ENCODE measurements around the gene MBP. TPM values are rescaled to one million over a fixed set of nuclear protein-coding genes. Genes with fewer than 3 reads are reported as not detected.

MBP gene
- total and polyA plus RNA-seq, 5 donors from 2014 or later = 134 to 172 (median 143) TPM

DNA sequence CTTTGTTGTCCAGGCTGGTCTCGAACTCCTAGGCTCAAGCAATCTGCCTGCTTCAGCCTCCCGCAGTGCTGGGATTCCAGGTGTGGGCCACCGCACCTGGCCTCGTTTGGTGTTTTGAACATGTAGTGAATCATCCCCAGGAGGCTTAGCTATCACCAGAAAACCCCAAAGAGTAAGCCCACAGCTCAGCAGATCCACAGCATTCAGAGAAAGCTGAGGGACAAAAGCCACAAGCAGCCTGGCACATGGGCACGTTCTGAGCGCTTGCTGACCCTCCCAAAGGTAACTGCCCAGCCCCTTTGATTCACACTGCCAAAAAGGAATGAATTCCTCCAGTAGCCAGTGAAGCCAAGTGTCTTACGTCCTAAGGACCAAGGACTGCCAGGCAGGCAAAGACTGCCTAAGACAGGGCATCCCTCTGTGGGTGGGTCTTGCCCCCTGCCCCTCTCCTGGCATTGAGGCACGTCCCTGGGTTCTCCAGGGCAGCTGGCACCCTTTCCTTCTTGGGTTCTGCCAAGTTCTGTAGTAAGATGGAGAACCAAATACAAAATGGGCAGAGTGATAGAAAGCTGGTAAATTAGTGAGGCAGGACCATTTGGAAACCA is 31.7 kb downstream of the MBP start:
- Mint-ChIP-seq H3K4me1 (peaks cover 20 to 94% (median 76%) of the 10 kb centered on the region in 4 donors), H3K9me3 (no peaks in the 10 kb centered on the region), H3K27me3 (peaks cover 4% of the 10 kb centered on the region), H3K36me3 (peaks cover 29% of the 10 kb centered on the region), H3K27ac (peak overlapping the region; percentile 97 to 99 (median 99)), H3K4me3 (peak overlapping the region; percentile 71 to 89 (median 82))
- H3K9me3 ChIP-seq (ENCODE audit: control insufficient read depth in 2 of 2, low read length in 2 of 2) = no peaks in the 10 kb centered on the region
- peaks cover 90% of the 10 kb centered on the region for H3K4me1 ChIP-seq (ENCODE audit: control insufficient read depth, insufficient read depth, low read length, poor library complexity, severe bottlenecking)
- no peak for ATAC-seq (ENCODE audit: low read depth in 2 of 2)
- peak overlapping the region; percentile 66 for H3K4me3 ChIP-seq (ENCODE audit: low read depth, low read length)
- DNase-seq = peak in 1 of 3 donors; percentile 19
- peak overlapping the region; percentile 86 for H3K27ac ChIP-seq (ENCODE audit: insufficient read depth, low read length, poor library complexity, severe bottlenecking)
- no peaks in the 10 kb centered on the region for H3K27me3 ChIP-seq (ENCODE audit: control insufficient read depth, insufficient read depth, low read length)
- H3K36me3 ChIP-seq (ENCODE audit: control insufficient read depth, insufficient read depth, low read length) = peaks cover 29% of the 10 kb centered on the region

DNA sequence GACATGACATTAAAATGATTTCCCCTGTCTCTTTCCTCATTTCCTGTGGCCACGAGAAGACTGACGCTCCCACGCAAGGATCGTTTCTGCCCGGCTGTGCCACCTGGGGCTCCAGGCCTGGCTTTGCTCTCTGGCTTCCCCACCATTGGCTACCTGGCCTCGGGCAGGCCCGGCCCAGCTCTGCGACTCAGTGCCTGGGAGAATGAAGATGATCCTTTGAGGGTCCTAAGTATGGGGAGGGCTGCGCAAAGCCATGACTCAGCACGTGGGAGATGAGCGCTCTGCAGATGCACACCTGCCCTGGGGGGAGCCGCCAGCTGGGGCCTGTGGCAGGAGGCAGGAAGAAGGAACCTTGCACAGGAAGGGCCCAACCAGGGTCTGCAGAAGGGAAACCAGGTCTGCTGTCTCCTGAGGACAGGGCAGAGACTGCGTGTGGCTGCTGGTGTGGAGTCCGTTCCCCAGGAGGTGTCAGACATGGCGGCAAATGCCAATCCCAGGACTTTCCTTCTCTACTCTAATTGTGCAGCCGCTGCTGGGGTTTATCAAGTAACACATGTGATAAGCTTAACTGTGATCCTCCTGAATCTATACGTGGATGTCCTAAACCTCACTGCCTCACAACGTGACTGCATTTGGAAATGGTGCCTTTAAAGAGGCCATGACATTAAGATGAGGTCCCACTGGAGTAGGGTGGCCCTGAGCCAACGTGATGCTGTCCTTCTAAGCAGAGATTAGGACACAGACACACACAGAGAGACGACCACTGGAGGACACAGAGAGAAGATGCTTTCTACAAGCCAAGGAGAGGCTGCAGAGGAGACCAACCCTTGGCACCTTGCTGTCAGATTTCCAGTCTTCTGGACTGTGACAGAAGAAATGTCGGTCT is 32.9 kb downstream of the MBP start:
- DNase-seq (peak; percentile 15 to 69 (median 27)), ATAC-seq (ENCODE audit: low read depth in 2 of 2) (peak; percentile 13 to 19)
- Histone ChIP-seq H3K36me3 (ENCODE audit: control insufficient read depth, insufficient read depth, low read length) (peaks cover 32% of the 10 kb centered on the region), H3K27me3 (ENCODE audit: control insufficient read depth, insufficient read depth, low read length) (no peaks in the 10 kb centered on the region), H3K4me1 (ENCODE audit: control insufficient read depth, insufficient read depth, low read length, poor library complexity, severe bottlenecking) (peaks cover 85% of the 10 kb centered on the region), H3K27ac (ENCODE audit: insufficient read depth, low read length, poor library complexity, severe bottlenecking) (peak overlapping the region; percentile 86), H3K4me3 (ENCODE audit: low read depth, low read length) (peak overlapping the region; percentile 38), H3K9me3 (ENCODE audit: control insufficient read depth in 2 of 2, low read length in 2 of 2) (no peaks in the 10 kb centered on the region)
- Mint-ChIP-seq H3K27me3 (no peaks in the 10 kb centered on the region), H3K4me1 (peaks cover 21 to 94% (median 73%) of the 10 kb centered on the region in 4 donors), H3K9me3 (no peaks in the 10 kb centered on the region), H3K36me3 (peaks cover 31% of the 10 kb centered on the region), H3K4me3 (peak overlapping the region; percentile 29 to 89 (median 82)), H3K27ac (peak overlapping the region; percentile 94 to 99 (median 97))

DNA sequence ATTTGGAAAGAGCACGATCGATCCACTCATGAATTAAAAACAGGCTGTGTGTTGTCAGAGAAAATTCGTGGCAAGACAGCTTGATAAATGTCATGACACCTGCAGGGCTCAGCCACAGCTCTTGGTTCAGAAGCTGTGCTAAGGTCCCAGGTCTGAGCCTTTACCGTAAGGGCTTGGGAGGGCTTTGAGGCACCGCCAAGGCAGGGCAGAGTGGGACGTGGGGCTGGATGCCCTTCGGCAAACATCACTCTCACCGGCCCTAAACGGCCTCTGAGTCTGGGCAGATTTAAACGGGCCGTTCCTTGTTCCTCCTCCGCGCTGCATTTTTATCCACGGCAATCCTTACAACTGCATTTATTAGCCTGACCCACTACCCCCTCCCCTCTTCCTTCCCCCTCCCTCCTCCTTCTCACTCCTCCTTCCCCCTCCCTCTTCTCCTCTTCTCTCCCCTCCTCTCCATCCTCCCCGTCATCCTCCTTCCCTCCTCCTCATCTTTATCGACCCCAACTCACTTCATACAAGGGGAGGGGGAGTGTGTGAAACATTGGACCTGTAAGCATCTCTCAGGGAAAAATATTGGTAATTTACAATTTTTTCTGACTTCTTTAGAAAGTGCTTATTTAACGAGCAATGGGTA is 33.9 kb downstream of the MBP start:
- peak overlapping the region; percentile 86 for H3K27ac ChIP-seq (ENCODE audit: insufficient read depth, low read length, poor library complexity, severe bottlenecking)
- H3K9me3 ChIP-seq (ENCODE audit: control insufficient read depth in 2 of 2, low read length in 2 of 2) = no peaks in the 10 kb centered on the region
- H3K36me3 ChIP-seq (ENCODE audit: control insufficient read depth, insufficient read depth, low read length) = peaks cover 27% of the 10 kb centered on the region
- H3K36me3 Mint-ChIP-seq = peaks cover 26% of the 10 kb centered on the region
- DNase-seq = no peak
- H3K4me3 Mint-ChIP-seq = peak overlapping the region; percentile 36 to 89 (median 82)
- peak overlapping the region; percentile 94 to 99 (median 97) for H3K27ac Mint-ChIP-seq
- peaks cover 75% of the 10 kb centered on the region for H3K4me1 ChIP-seq (ENCODE audit: control insufficient read depth, insufficient read depth, low read length, poor library complexity, severe bottlenecking)
- no peak for ATAC-seq (ENCODE audit: low read depth in 2 of 2)
- no peaks in the 10 kb centered on the region for H3K9me3 Mint-ChIP-seq
- peaks cover 21 to 93% (median 69%) of the 10 kb centered on the region in 4 donors for H3K4me1 Mint-ChIP-seq
- no peaks in the 10 kb centered on the region for H3K27me3 Mint-ChIP-seq
- H3K4me3 ChIP-seq (ENCODE audit: low read depth, low read length) = peak overlapping the region; percentile 33
- no peaks in the 10 kb centered on the region for H3K27me3 ChIP-seq (ENCODE audit: control insufficient read depth, insufficient read depth, low read length)

DNA sequence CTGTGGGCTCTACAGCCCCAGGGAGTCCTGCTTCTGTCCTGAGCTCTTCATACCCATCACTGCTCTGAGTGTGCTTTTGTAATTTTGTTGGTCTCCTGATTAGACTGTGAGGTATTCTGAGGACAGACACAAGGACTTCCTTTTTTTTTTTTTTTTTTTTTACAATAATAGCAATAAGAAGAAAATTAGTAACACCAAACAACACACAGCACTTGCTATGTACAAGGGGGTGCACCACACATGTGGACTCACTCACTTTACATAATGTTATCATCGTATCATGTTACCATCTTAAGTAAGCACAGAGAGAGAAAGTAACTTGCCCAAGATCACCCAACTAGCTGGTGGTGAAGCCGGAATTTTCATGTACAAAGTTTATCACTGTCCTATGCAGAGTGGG is 34.6 kb downstream of the MBP start:
- H3K27me3 Mint-ChIP-seq = no peaks in the 10 kb centered on the region
- H3K4me3 Mint-ChIP-seq = peak overlapping the region in 3 of 4 donors; percentile 36 to 81 (median 38)
- H3K36me3 ChIP-seq (ENCODE audit: control insufficient read depth, insufficient read depth, low read length) = peaks cover 23% of the 10 kb centered on the region
- H3K9me3 ChIP-seq (ENCODE audit: control insufficient read depth in 2 of 2, low read length in 2 of 2) = no peaks in the 10 kb centered on the region
- H3K4me1 ChIP-seq (ENCODE audit: control insufficient read depth, insufficient read depth, low read length, poor library complexity, severe bottlenecking) = peaks cover 68% of the 10 kb centered on the region
- peaks cover 21 to 91% (median 67%) of the 10 kb centered on the region in 4 donors for H3K4me1 Mint-ChIP-seq
- ATAC-seq (ENCODE audit: low read depth in 2 of 2) = no peak
- H3K4me3 ChIP-seq (ENCODE audit: low read depth, low read length) = peak overlapping the region; percentile 33
- DNase-seq = no peak
- H3K27ac Mint-ChIP-seq = peak overlapping the region; percentile 5 to 94 (median 80)
- H3K27ac ChIP-seq (ENCODE audit: insufficient read depth, low read length, poor library complexity, severe bottlenecking) = peak overlapping the region; percentile 35
- no peaks in the 10 kb centered on the region for H3K9me3 Mint-ChIP-seq
- no peaks in the 10 kb centered on the region for H3K27me3 ChIP-seq (ENCODE audit: control insufficient read depth, insufficient read depth, low read length)
- H3K36me3 Mint-ChIP-seq = peaks cover 30% of the 10 kb centered on the region

DNA sequence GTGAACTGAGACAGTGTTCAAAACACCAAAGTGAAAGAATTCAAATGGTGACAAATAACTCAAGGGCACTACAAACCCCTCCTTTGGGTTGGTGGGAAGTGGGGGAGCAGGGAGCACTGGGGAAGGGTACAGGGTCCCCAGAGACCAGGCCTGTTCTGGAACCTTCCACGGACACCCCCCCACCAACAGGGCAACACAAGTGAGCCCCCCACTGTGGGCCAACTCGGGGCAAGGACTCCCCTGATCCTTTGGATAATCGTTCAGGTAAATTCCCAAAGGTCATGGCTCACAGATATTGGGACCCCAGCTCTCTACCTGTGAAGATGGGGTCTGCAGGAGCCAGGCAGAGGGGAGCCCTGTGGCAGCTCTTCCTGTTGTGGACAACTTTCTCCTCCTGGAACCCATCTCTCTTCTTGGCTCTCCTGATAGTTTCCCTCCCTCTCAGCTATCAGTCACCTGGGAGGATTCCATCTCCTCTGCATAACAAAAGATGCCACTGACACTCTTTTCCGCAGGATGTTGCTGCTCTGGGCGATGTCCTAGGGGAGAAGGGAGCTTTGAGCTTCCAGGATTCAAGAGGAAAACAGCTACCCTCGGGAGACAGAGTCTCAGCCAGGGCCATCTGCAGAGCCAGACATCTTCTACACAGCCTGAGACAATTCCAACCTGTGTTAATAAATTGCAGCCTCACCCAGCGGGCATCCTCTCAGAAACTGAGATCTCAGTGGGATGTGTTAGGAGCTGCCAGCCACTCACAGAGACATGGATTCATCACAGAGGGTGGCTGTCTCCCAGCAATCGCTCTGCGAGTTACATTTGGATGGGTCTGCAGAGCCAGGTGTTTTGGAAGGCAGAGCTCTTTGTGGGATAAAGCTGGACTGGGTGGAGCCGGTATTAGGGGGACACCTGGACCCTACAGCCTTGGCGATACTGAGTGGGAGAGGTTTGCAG is 35.4 kb downstream of the MBP start:
- Histone ChIP-seq H3K27me3 (ENCODE audit: control insufficient read depth, insufficient read depth, low read length) (no peaks in the 10 kb centered on the region), H3K27ac (ENCODE audit: insufficient read depth, low read length, poor library complexity, severe bottlenecking) (peak overlapping the region; percentile 27), H3K4me1 (ENCODE audit: control insufficient read depth, insufficient read depth, low read length, poor library complexity, severe bottlenecking) (peaks cover 63% of the 10 kb centered on the region), H3K4me3 (ENCODE audit: low read depth, low read length) (no peak overlapping the region), H3K36me3 (ENCODE audit: control insufficient read depth, insufficient read depth, low read length) (peaks cover 23% of the 10 kb centered on the region), H3K9me3 (ENCODE audit: control insufficient read depth in 2 of 2, low read length in 2 of 2) (no peaks in the 10 kb centered on the region)
- ATAC-seq (ENCODE audit: low read depth in 2 of 2) = no peak
- peaks cover 30% of the 10 kb centered on the region for H3K36me3 Mint-ChIP-seq
- DNase-seq = no peak
- peak overlapping the region; percentile 80 to 85 (median 83) for H3K27ac Mint-ChIP-seq
- H3K27me3 Mint-ChIP-seq = no peaks in the 10 kb centered on the region
- no peaks in the 10 kb centered on the region for H3K9me3 Mint-ChIP-seq
- peak overlapping the region in 3 of 4 donors; percentile 15 to 38 (median 33) for H3K4me3 Mint-ChIP-seq
- H3K4me1 Mint-ChIP-seq = peaks cover 15 to 91% (median 66%) of the 10 kb centered on the region in 4 donors

DNA sequence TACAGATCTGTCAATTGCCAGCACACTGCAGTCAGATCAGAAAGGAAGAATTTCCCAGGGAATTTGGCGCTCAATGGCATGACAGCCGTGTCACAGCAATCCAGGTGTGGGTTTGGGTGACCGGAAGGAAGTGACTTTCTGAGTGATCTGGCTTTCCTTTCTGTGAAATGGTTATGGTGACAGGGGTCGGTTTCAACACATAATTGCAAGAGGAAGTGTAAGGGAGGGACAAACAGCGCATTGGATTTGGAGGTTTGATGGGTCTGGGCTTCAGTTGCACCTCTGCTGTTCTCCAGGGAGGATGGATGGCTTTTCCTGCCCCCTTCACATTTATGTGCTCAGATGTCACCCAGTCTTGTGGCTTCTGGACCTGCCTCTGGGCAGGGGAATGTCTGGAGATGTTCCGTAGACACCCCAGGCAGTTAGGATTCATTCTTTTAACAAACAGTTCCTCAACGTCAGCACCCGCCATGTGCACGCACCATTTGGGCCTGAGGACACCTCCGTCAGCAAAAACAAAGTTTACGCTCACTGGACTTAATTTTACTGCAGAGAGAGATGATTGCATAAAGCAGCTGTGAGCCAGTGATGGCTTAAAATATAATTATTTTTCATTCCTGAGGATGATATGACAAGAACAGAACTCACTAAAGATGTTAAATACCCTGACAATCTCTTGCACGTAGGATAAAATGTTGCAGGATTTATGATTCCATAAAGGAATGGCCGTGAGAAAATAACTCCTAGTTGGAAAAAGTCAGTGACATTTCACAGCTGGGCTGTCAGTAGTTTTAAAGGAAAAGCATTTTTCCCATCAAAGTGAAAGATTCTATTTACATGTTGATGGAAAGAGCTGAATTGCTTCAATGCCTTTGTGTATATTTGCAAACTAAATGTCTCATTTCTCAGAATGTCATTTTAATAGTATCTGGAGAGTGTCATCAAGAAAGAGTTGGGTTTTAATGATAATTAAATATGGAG is 36.9 kb downstream of the MBP start:
- Mint-ChIP-seq H3K27me3 (no peaks in the 10 kb centered on the region), H3K9me3 (peaks cover 0 to 1% (median 0%) of the 10 kb centered on the region in 7 donors), H3K4me1 (peaks cover 21 to 89% (median 56%) of the 10 kb centered on the region in 4 donors), H3K4me3 (peak overlapping the region in 1 of 4 donors; percentile 21), H3K27ac (peak overlapping the region in 2 of 3 donors; percentile 76 to 86), H3K36me3 (peaks cover 33% of the 10 kb centered on the region)
- H3K36me3 ChIP-seq (ENCODE audit: control insufficient read depth, insufficient read depth, low read length) = peaks cover 23% of the 10 kb centered on the region
- no peak overlapping the region for H3K4me3 ChIP-seq (ENCODE audit: low read depth, low read length)
- no peaks in the 10 kb centered on the region for H3K27me3 ChIP-seq (ENCODE audit: control insufficient read depth, insufficient read depth, low read length)
- peak overlapping the region; percentile 31 for H3K27ac ChIP-seq (ENCODE audit: insufficient read depth, low read length, poor library complexity, severe bottlenecking)
- peaks cover 51% of the 10 kb centered on the region for H3K4me1 ChIP-seq (ENCODE audit: control insufficient read depth, insufficient read depth, low read length, poor library complexity, severe bottlenecking)
- no peaks in the 10 kb centered on the region for H3K9me3 ChIP-seq (ENCODE audit: control insufficient read depth in 2 of 2, low read length in 2 of 2)
- DNase-seq (no peak), ATAC-seq (ENCODE audit: low read depth in 2 of 2) (no peak)

Measured in CD4-positive, CD25-positive, alpha-beta regulatory T cell (primary cell).